ENCODE data around the gene TTLL7.

Gene TTLL7

GRCh38 chr1:83998498-83999315 lies at the start of gene TTLL7:
TSS of gene TTLL7 (minus strand) at chr1:83999132. CDS start at chr1:83952211, 46,921 bp downstream.
- DNase-seq, result peak; percentile 73 to 91

GRCh38 chr1:84042461-84042860 lies 43.5 kb upstream of the TTLL7 start:
- DNase-seq, result no peak

GRCh38 chr1:84037758-84038611 lies 39.1 kb upstream of the TTLL7 start:
- DNase-seq, result no peak

- no peak for DNase-seq
These were observed 32.9 kb upstream of the TTLL7 start for GRCh38 chr1:84031802-84032327.

- peak; percentile 80 to 81 for DNase-seq
These were observed 28.4 kb upstream of the TTLL7 start for GRCh38 chr1:84027368-84027767.

GRCh38 chr1:84025966-84026365 lies 27.0 kb upstream of the TTLL7 start:
- peak in 1 of 2 experiments; percentile 44 for DNase-seq

- DNase-seq, result no peak
These were observed 22.9 kb upstream of the TTLL7 start for GRCh38 chr1:84021822-84022221.

- DNase-seq, result no peak
These were observed 21.2 kb upstream of the TTLL7 start for GRCh38 chr1:84020151-84020550.

- no peak for DNase-seq
These were observed 20.3 kb upstream of the TTLL7 start for GRCh38 chr1:84019217-84019616.

- no peak for DNase-seq
These were observed 14.8 kb upstream of the TTLL7 start for GRCh38 chr1:84013708-84014107.

GRCh38 chr1:84012018-84012417 lies 13.1 kb upstream of the TTLL7 start:
- no peak for DNase-seq

- no peak for DNase-seq
These were observed 11.2 kb upstream of the TTLL7 start for GRCh38 chr1:84010136-84010535.

GRCh38 chr1:84008631-84009030 lies 9.7 kb upstream of the TTLL7 start:
- DNase-seq, result no peak

GRCh38 chr1:84006591-84006990 lies 7.7 kb upstream of the TTLL7 start:
- no peak for DNase-seq

GRCh38 chr1:84001501-84001900 lies 2.6 kb upstream of the TTLL7 start:
- DNase-seq, result no peak

- DNase-seq, result no peak
These were observed 2.1 kb upstream of the TTLL7 start for GRCh38 chr1:84000954-84001495.

- DNase-seq, result peak in 1 of 2 experiments; percentile 7
These were observed 1.4 kb upstream of the TTLL7 start for GRCh38 chr1:84000196-84000885.

- peak in 1 of 2 experiments; percentile 91 for DNase-seq
These were observed 436 bp upstream of the TTLL7 start for GRCh38 chr1:83999316-83999819.

- DNase-seq, result no peak
These were observed 781 bp downstream of the TTLL7 start for GRCh38 chr1:83998205-83998497.

- no peak for DNase-seq
These were observed 1.3 kb downstream of the TTLL7 start for GRCh38 chr1:83997631-83998030.

- DNase-seq, result no peak
These were observed 2.3 kb downstream of the TTLL7 start for GRCh38 chr1:83996621-83997020.

GRCh38 chr1:83996191-83996590 lies 2.7 kb downstream of the TTLL7 start:
- no peak for DNase-seq

GRCh38 chr1:83995649-83996048 lies 3.3 kb downstream of the TTLL7 start:
- DNase-seq, result no peak

All from NCI-H526 (cell line).